Measurements from ENCODE around the gene GRIN2C. TPM values are rescaled to one million over a fixed set of nuclear protein-coding genes. Genes with fewer than 3 reads are reported as not detected.

Gene GRIN2C
- total and polyA plus RNA-seq, 9 of the 15 experiments (the other 6 are each of a cell fraction or from before 2014, with no cell fraction given), result under 0.01 to 0.33 (median 0.10) TPM; not detected in 2

DNA sequence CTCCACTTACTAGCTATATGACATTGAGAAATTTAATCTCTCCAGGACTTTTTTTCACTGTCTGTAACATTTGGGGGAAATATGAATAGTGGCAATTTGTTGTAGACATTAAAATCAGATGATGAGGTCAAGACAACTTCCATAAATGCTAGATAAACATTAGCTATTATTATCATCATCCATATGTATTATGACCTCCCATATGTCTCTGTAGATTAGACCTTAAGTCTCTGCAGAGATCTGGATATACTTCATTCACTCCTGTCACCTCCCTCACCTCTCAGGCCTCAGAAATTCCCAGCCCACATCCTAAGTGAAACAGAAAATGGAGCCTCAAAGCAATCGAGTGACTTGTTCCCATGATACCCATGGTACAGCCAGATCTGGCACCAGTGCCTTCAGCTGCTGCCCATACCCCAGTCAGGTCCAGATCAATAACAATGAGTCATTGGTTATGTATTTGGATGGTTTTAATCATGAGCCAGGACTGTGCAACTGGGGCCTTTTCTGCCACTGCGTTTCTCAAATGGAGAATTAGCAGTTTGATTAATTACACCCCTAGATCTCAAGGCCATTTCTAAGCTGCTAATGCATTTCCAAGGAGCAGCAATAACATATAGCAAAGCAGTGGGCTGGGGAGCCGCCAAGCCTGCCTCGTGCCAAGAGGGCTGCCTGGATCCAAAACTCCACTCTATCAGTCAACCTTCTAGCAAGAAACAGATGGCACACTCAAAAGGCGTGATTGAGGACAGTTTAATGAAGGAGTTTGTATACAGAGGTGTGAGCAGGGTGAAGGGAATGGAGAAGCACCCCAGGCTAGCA is 15.7 kb upstream of the GRIN2C start:
- Histone ChIP-seq H3K4me1 (replicated peaks in 1 of 2; ENCODE audit: control insufficient read depth in 2 of 2, insufficient read depth in 2 of 2, low read length in 2 of 2) (peaks cover 57 to 61% of the 10 kb centered on the region in 2 experiments), H3K27me3 (ENCODE audit: control insufficient read depth in 2 of 2, insufficient read depth in 2 of 2, low read length in 2 of 2) (no peaks in the 10 kb centered on the region), H3K36me3 (ENCODE audit: control insufficient read depth, insufficient read depth, low read length) (peaks cover 7% of the 10 kb centered on the region; the same call in 1 of the 3 replicates), H2AFZ (ENCODE audit: low read depth, low read length) (peak overlapping the region; percentile 90), H3K4me3 (no peak overlapping the region), H4K20me1 (replicated peaks; ENCODE audit: control insufficient read depth, insufficient read depth, low read length) (no peaks in the 10 kb centered on the region; the same call in 1 of the 2 replicates), H3K9ac (ENCODE audit: insufficient read depth in 1 of 2, low read depth in 2 of 2, low read length in 2 of 2) (peak overlapping the region; percentile 46 to 90; a peak in 3 of 4 replicates), H3K4me2 (ENCODE audit: insufficient read depth, low read length) (peak overlapping the region; percentile 70), H3K9me3 (replicated peaks; ENCODE audit: control insufficient read depth, insufficient read depth, low read depth, low read length) (no peaks in the 10 kb centered on the region), H3K79me2 (ENCODE audit: control insufficient read depth, insufficient read depth, low read length) (peaks cover 19% of the 10 kb centered on the region), H3K27ac (ENCODE audit: extremely low read depth, low read depth, low read length) (peak overlapping the region; percentile 95), H3K9me1 (ENCODE audit: control insufficient read depth, insufficient read depth, low read length) (no peaks in the 10 kb centered on the region)
- FAIRE-seq (peak; percentile 78), ATAC-seq (no peak), DNase-seq (ENCODE audit: extremely low read depth in 1 of 4, low spot score in 3 of 4) (peak in 3 of 4 experiments; percentile 43 to 56 (median 44))
- ChIA-PET CTCF (ENCODE audit: low intra/inter-chr PET ratio) (interaction anchor here (0.6 kb wide), 1 partner anchor 18 kb away, joined by 3 read pairs; the partner anchor contains the start of gene FADS6), POLR2A (interaction anchor here (0.6 to 1.7 kb wide), 10 partner anchors 10 to 833 kb away, joined by 3 to 8 read pairs (median 4); no protein-coding TSS in a partner anchor)
- BruUV-seq (replicated peaks), result no TSS peak
- in situ Hi-C loops (cut with MboI) (no loop called here), intact Hi-C loops (cut with micrococcal nuclease) (loop anchor here (10.0 kb wide), 1 partner anchor 159 kb away; no protein-coding TSS in a partner anchor)
- WGBS (ENCODE audit: insufficient coverage, low coverage, missing lambda C conversion rate), result 12% methylated on average over 5 of the region's 5 CpGs
- TF ChIP-seq STAG1 (CRISPR knock-in tag; IDR thresholded peaks at IDR 0.05; ENCODE audit: borderline replicate concordance) (no peak), CREM (IDR thresholded peaks at IDR 0.05; ENCODE audit: low read depth) (no peak), CBFA2T2 (conservative IDR thresholded peaks at IDR 0.05) (0 out of 2 replicates have a peak, but pooled peaks have one; percentile 20), SP1 (CRISPR knock-in tag; IDR thresholded peaks at IDR 0.05) (no peak), CBFA2T3 (IDR thresholded peaks at IDR 0.05) (peak; percentile 71), ILF3 (IDR thresholded peaks at IDR 0.05; ENCODE audit: borderline replicate concordance) (no peak), NCOR1 (IDR thresholded peaks at IDR 0.05) (0 out of 2 replicates have a peak, but pooled peaks have one; percentile 32), ARID1B (IDR thresholded peaks at IDR 0.05) (0 out of 2 replicates have a peak, but pooled peaks have one; percentile 46), SMARCB1 (IDR thresholded peaks at IDR 0.05; ENCODE audit: insufficient read length, low read depth) (no peak), NELFE (IDR thresholded peaks at IDR 0.05; ENCODE audit: insufficient read depth, insufficient read length) (no peak), ZFPM2 (CRISPR knock-in tag; IDR thresholded peaks at IDR 0.05) (no peak), NCOA4 (IDR thresholded peaks at IDR 0.05; ENCODE audit: partially characterized antibody) (no peak)
- TF ChIP-seq, protein P1, sequence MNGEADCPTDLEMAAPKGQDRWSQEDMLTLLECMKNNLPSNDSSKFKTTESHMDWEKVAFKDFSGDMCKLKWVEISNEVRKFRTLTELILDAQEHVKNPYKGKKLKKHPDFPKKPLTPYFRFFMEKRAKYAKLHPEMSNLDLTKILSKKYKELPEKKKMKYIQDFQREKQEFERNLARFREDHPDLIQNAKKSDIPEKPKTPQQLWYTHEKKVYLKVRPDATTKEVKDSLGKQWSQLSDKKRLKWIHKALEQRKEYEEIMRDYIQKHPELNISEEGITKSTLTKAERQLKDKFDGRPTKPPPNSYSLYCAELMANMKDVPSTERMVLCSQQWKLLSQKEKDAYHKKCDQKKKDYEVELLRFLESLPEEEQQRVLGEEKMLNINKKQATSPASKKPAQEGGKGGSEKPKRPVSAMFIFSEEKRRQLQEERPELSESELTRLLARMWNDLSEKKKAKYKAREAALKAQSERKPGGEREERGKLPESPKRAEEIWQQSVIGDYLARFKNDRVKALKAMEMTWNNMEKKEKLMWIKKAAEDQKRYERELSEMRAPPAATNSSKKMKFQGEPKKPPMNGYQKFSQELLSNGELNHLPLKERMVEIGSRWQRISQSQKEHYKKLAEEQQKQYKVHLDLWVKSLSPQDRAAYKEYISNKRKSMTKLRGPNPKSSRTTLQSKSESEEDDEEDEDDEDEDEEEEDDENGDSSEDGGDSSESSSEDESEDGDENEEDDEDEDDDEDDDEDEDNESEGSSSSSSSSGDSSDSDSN (IDR thresholded peaks at IDR 0.05; ENCODE audit: borderline replicate concordance in 1 of 2, low read depth in 2 of 2, low read length in 2 of 2), result no peak
- TF ChIP-seq, protein P2, sequence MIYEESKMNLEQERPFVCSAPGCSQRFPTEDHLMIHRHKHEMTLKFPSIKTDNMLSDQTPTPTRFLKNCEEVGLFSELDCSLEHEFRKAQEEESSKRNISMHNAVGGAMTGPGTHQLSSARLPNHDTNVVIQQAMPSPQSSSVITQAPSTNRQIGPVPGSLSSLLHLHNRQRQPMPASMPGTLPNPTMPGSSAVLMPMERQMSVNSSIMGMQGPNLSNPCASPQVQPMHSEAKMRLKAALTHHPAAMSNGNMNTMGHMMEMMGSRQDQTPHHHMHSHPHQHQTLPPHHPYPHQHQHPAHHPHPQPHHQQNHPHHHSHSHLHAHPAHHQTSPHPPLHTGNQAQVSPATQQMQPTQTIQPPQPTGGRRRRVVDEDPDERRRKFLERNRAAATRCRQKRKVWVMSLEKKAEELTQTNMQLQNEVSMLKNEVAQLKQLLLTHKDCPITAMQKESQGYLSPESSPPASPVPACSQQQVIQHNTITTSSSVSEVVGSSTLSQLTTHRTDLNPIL (CRISPR knock-in tag; IDR thresholded peaks at IDR 0.05), result no peak
- TF ChIP-seq, protein P3, sequence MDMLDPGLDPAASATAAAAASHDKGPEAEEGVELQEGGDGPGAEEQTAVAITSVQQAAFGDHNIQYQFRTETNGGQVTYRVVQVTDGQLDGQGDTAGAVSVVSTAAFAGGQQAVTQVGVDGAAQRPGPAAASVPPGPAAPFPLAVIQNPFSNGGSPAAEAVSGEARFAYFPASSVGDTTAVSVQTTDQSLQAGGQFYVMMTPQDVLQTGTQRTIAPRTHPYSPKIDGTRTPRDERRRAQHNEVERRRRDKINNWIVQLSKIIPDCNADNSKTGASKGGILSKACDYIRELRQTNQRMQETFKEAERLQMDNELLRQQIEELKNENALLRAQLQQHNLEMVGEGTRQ (CRISPR knock-in tag; IDR thresholded peaks at IDR 0.05), result no peak
- TF ChIP-seq, protein P4, sequence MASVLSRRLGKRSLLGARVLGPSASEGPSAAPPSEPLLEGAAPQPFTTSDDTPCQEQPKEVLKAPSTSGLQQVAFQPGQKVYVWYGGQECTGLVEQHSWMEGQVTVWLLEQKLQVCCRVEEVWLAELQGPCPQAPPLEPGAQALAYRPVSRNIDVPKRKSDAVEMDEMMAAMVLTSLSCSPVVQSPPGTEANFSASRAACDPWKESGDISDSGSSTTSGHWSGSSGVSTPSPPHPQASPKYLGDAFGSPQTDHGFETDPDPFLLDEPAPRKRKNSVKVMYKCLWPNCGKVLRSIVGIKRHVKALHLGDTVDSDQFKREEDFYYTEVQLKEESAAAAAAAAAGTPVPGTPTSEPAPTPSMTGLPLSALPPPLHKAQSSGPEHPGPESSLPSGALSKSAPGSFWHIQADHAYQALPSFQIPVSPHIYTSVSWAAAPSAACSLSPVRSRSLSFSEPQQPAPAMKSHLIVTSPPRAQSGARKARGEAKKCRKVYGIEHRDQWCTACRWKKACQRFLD (CRISPR knock-in tag; IDR thresholded peaks at IDR 0.05), result no peak

Measured in K562 (cell line).